GM18870 (cell line): ENCODE results near the gene NIM1K.
A peak's percentile ranks its signal among the peaks of the same experiment; 100 is the strongest.
"Not testable (repeated sequence)": the region's sequence is repeated elsewhere in the genome, so short reads cannot be mapped to it uniquely, and the experiment has no call there.

Source experiments
- ATAC-seq: cut with Tn5 transposase; IDR thresholded peaks from one replicate; pipeline ENCODE4 v1.9.1; 2021; ENCODE audit warnings: moderate library complexity; ENCODE audit not compliant: unreplicated experiment

NIM1K gene

GRCh38 chr5:43227655-43228054 lies 35.6 kb downstream of the NIM1K start:
- ATAC-seq: no peak

- ATAC-seq: no peak
These were observed 38.7 kb downstream of the NIM1K start for GRCh38 chr5:43230707-43231106.

GRCh38 chr5:43231977-43232376 lies 40.0 kb downstream of the NIM1K start:
- no peak for ATAC-seq

GRCh38 chr5:43232943-43233833 lies 41.2 kb downstream of the NIM1K start:
- ATAC-seq: no peak

GRCh38 chr5:43233946-43234345 lies 41.9 kb downstream of the NIM1K start:
- peak; percentile 74 for ATAC-seq

GRCh38 chr5:43236653-43237355 lies 44.8 kb downstream of the NIM1K start:
- no peak for ATAC-seq

- ATAC-seq: no peak
These were observed 50.2 kb downstream of the NIM1K start for GRCh38 chr5:43242196-43242595.

- no peak for ATAC-seq
These were observed 51.2 kb downstream of the NIM1K start for GRCh38 chr5:43243270-43243669.

GRCh38 chr5:43244823-43245565 lies 53.0 kb downstream of the NIM1K start:
- peak; percentile 82 for ATAC-seq

- peak; percentile 31 for ATAC-seq
These were observed 53.8 kb downstream of the NIM1K start for GRCh38 chr5:43245724-43246385.

GRCh38 chr5:43251754-43252153 lies 59.7 kb downstream of the NIM1K start:
- no peak for ATAC-seq

- peak; percentile 68 for ATAC-seq
These were observed 63.7 kb downstream of the NIM1K start for GRCh38 chr5:43255704-43256103.

- peak; percentile 44 for ATAC-seq
These were observed 64.4 kb downstream of the NIM1K start for GRCh38 chr5:43256261-43256966.

- ATAC-seq: no peak
These were observed 66.1 kb downstream of the NIM1K start for GRCh38 chr5:43258116-43258515.

- ATAC-seq: not testable (repeated sequence)
These were observed 70.2 kb downstream of the NIM1K start for GRCh38 chr5:43262269-43262668.

GRCh38 chr5:43268188-43268820 lies 76.3 kb downstream of the NIM1K start:
- ATAC-seq: peak; percentile 93

- ATAC-seq: no peak
These were observed 78.6 kb downstream of the NIM1K start for GRCh38 chr5:43270645-43271044.

- no peak for ATAC-seq
These were observed 81.5 kb downstream of the NIM1K start for GRCh38 chr5:43273552-43273951.

GRCh38 chr5:43274435-43275114 lies 82.5 kb downstream of the NIM1K start:
- ATAC-seq: no peak
